GM06990 (cell line): ENCODE measurements around the gene FERD3L.

Experiments used
- DNase-seq: peaks from one replicate; pipeline ENCODE4 v3.0.0-alpha.2; 2011; ENCODE audit not compliant: insufficient read length; ENCODE audit errors: extremely low read depth
- H3K27me3 ChIP-seq: replicated peaks from 2 replicates; pipeline ENCODE4 v1.6.0; 2011; ENCODE audit warnings: low read length; ENCODE audit not compliant: control insufficient read depth, insufficient read depth
- H3K36me3 ChIP-seq: 2 replicates; pipeline ENCODE4 v1.5.1; 2011; ENCODE audit warnings: low read length; ENCODE audit not compliant: control insufficient read depth, insufficient read depth
- H3K4me3 ChIP-seq: replicated peaks from 2 replicates; pipeline ENCODE4 v1.5.1; 2011; ENCODE audit warnings: low read depth, mild to moderate bottlenecking, control low read depth, low read length
- CTCF ChIP-seq: IDR thresholded peaks from 2 replicates; pipeline ENCODE4 v1.5.1; 2011; ENCODE audit warnings: low read length, control low read depth, mild to moderate bottlenecking, inconsistent platforms; ENCODE audit not compliant: insufficient read depth, poor library complexity, severe bottlenecking

The FERD3L gene

GRCh38 chr7:19106241-19107080, 38.8 kb downstream of the FERD3L start:
- DNase-seq = no peak
- TF ChIP-seq CTCF = no peak
- Histone ChIP-seq H3K36me3 (no peaks in the 10 kb centered on the region), H3K27me3 (peaks cover 3% of the 10 kb centered on the region), H3K4me3 (no peak overlapping the region)

GRCh38 chr7:19105546-19105945, 39.7 kb downstream of the FERD3L start:
- Histone ChIP-seq H3K36me3 (no peaks in the 10 kb centered on the region), H3K27me3 (peaks cover 3% of the 10 kb centered on the region), H3K4me3 (no peak overlapping the region)
- no peak for TF ChIP-seq CTCF
- no peak for DNase-seq

- TF ChIP-seq CTCF = no peak
- Histone ChIP-seq H3K27me3 (peaks cover 3% of the 10 kb centered on the region), H3K4me3 (no peak overlapping the region)
Measured at GRCh38 chr7:19104811-19105210, 40.4 kb downstream of the FERD3L start.

GRCh38 chr7:19102884-19103283, 42.3 kb downstream of the FERD3L start:
- H3K27me3 ChIP-seq = peaks cover 3% of the 10 kb centered on the region

More at GRCh38 chr7:19104811-19105210, 40.4 kb downstream of the FERD3L start:
- no peaks in the 10 kb centered on the region for H3K36me3 ChIP-seq
- no peak for DNase-seq

GRCh38 chr7:19101909-19102308, 43.3 kb downstream of the FERD3L start:
- Histone ChIP-seq H3K27me3 (peaks cover 3% of the 10 kb centered on the region), H3K4me3 (no peak overlapping the region), H3K36me3 (no peaks in the 10 kb centered on the region)
- TF ChIP-seq CTCF = no peak
- no peak for DNase-seq

More at GRCh38 chr7:19102884-19103283, 42.3 kb downstream of the FERD3L start:
- no peak for TF ChIP-seq CTCF
- H3K4me3 ChIP-seq = no peak overlapping the region
- DNase-seq = no peak
- no peaks in the 10 kb centered on the region for H3K36me3 ChIP-seq

GRCh38 chr7:19101472-19101871, 43.7 kb downstream of the FERD3L start:
- Histone ChIP-seq H3K4me3 (no peak overlapping the region), H3K36me3 (no peaks in the 10 kb centered on the region), H3K27me3 (no peaks in the 10 kb centered on the region; the same call in 1 of the 2 replicates)
- TF ChIP-seq CTCF = no peak
- no peak for DNase-seq
